Hepatocyte (in vitro differentiated cells): ENCODE data around the gene ATP2B1.

Experiments used
- CTCF ChIP-seq: fragments of 200-600 bp; sonication (generic); IDR thresholded peaks from 2 replicates; pipeline ENCODE4 v1.5.1; 2016; ENCODE audit warnings: antibody characterized with exemption, mild to moderate bottlenecking; ENCODE audit not compliant: poor library complexity
- EZH2 ChIP-seq: fragments of 200-600 bp; sonication (generic); IDR thresholded peaks from 2 replicates; pipeline ENCODE4 v1.6.1; 2016; ENCODE audit warnings: antibody characterized with exemption, mild to moderate bottlenecking, borderline replicate concordance
- EZH2phosphoT487 ChIP-seq: fragments of 200-600 bp; sonication (generic); IDR thresholded peaks from one replicate; pipeline ENCODE4 v1.6.1; 2018; ENCODE audit warnings: antibody characterized with exemption, mild to moderate bottlenecking, low read depth, moderate library complexity; ENCODE audit not compliant: unreplicated experiment, severe bottlenecking

DNA sequence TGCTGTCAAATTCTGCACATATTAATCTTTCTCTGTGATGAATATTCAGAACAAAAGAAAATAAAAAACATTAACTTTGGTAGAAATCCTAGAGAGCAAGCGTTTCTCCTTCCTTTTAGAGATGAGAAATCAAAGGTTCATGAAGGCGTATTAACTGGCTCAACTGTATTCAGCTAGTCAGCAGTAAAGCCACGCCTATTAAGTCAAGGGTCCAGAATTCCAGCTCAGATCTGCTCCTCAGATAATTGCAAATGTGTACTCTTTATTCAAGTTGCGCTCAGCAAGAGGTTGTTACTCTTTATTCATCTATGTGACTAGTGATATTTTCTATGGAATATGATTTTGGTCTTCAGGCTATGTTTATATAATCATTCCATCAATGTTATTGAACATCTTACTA, 169.7 kb downstream of the ATP2B1 start:
- TF ChIP-seq CTCF (no peak), EZH2 (no peak), EZH2phosphoT487 (no peak)
